ENCODE results near the gene CNTNAP2. TPM values are rescaled to one million over a fixed set of nuclear protein-coding genes. Genes with fewer than 3 reads are reported as not detected.
A peak's percentile ranks its signal among the peaks of the same experiment; 100 is the strongest.

Gene CNTNAP2
- total RNA-seq, 1 experiment from 2014 or later, result 64.5 TPM

DNA sequence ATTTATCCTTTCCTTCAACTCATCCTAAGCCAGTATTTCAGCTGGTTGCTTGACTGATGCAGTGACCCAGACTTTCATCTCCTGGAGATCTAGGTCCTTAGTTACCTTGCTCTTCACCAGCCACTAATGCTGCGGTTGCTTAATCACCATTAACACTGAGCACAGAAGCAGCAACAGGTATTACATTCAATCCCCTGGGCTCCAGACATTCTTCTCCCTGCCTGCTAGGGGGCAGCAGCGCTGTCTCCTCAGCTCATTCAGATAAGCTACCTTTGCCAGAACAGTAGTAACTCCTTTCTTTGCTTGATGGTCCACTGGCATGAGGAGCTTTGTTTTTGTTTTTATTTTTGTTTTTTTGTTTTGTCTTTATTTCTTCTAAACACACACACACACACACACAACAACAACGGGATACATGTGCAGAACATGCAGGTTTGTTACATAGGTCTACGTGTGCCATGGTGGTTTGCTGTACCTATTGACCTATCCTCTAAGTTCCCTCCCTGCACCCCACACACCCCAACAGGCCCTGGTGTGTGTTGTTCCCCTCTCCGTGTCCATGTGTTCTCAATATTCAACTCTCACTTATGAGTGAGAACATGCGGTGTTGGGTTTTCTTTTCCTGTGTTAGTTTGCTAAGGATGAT, 1430.8 kb downstream of the CNTNAP2 start:
- Histone ChIP-seq H3K27me3 (ENCODE audit: insufficient read depth, low read length) (no peaks in the 10 kb centered on the region), H2AFZ (ENCODE audit: low read length) (no peak overlapping the region), H2BK12ac (ENCODE audit: insufficient read length, low read depth, low read length) (no peak overlapping the region), H3K79me2 (ENCODE audit: insufficient read depth, low read length) (no peaks in the 10 kb centered on the region), H2BK120ac (ENCODE audit: low read depth, low read length, poor library complexity, severe bottlenecking) (no peak overlapping the region), H2BK15ac (ENCODE audit: low read depth, low read length) (no peak overlapping the region), H3K23ac (ENCODE audit: insufficient read length, low read depth, low read length) (no peak overlapping the region), H3K27ac (ENCODE audit: insufficient read length, low read depth, low read length) (no peak overlapping the region), H3K4ac (ENCODE audit: low read depth, low read length) (no peak overlapping the region), H3K4me1 (ENCODE audit: insufficient read depth, low read length) (no peaks in the 10 kb centered on the region), H4K8ac (replicated peaks; ENCODE audit: insufficient read length, low read depth, low read length) (no peak overlapping the region), H3K4me2 (ENCODE audit: insufficient read depth, insufficient read length, low read length) (no peak overlapping the region), H4K91ac (ENCODE audit: insufficient read length, low read depth, low read length) (no peak overlapping the region), H3T11ph (ENCODE audit: low read length) (no peak overlapping the region), H2BK20ac (ENCODE audit: low read depth, low read length, poor library complexity, severe bottlenecking) (no peak overlapping the region), H3K23me2 (ENCODE audit: insufficient read length, low read depth, low read length, poor library complexity, severe bottlenecking) (no peaks in the 10 kb centered on the region), H3K79me1 (ENCODE audit: insufficient read depth, low read depth, low read length, poor library complexity, severe bottlenecking) (no peaks in the 10 kb centered on the region), H3K9me3 (ENCODE audit: control insufficient read depth, low read depth, low read length) (no peaks in the 10 kb centered on the region), H4K20me1 (ENCODE audit: control insufficient read depth, insufficient read depth, insufficient read length) (no peaks in the 10 kb centered on the region), H3K14ac (ENCODE audit: insufficient read depth, low read length) (no peak overlapping the region), H3K56ac (ENCODE audit: insufficient read length, low read depth, low read length) (no peak overlapping the region), H2AK5ac (ENCODE audit: insufficient read length, low read length) (no peak overlapping the region), H2BK5ac (ENCODE audit: insufficient read length, low read length) (no peak overlapping the region), H3K9ac (ENCODE audit: extremely low read depth, insufficient read length, low read length) (no peak overlapping the region), H3K18ac (ENCODE audit: insufficient read length, low read depth, low read length) (no peak overlapping the region), H4K5ac (ENCODE audit: insufficient read length, low read depth, low read length) (no peak overlapping the region)
- Mint-ChIP-seq H3K4me3 (no peak overlapping the region), H3K4me1 (no peaks in the 10 kb centered on the region), H3K27me3 (ENCODE audit: low read depth) (no peaks in the 10 kb centered on the region), H3K9me3 (peaks cover 25 to 35% of the 10 kb centered on the region in 2 experiments), H3K27ac (no peak overlapping the region), H3K36me3 (ENCODE audit: insufficient read depth in 1 of 3, low read depth in 3 of 3) (peaks cover 7 to 36% (median 21%) of the 10 kb centered on the region in 3 experiments)
- peak; percentile 71 for DNase-seq
- WGBS (ENCODE audit: extremely low coverage, insufficient read length, low lambda C conversion rate), result no CpG with 5 or more reads among the region's 6 CpGs
- TF ChIP-seq, protein P1, sequence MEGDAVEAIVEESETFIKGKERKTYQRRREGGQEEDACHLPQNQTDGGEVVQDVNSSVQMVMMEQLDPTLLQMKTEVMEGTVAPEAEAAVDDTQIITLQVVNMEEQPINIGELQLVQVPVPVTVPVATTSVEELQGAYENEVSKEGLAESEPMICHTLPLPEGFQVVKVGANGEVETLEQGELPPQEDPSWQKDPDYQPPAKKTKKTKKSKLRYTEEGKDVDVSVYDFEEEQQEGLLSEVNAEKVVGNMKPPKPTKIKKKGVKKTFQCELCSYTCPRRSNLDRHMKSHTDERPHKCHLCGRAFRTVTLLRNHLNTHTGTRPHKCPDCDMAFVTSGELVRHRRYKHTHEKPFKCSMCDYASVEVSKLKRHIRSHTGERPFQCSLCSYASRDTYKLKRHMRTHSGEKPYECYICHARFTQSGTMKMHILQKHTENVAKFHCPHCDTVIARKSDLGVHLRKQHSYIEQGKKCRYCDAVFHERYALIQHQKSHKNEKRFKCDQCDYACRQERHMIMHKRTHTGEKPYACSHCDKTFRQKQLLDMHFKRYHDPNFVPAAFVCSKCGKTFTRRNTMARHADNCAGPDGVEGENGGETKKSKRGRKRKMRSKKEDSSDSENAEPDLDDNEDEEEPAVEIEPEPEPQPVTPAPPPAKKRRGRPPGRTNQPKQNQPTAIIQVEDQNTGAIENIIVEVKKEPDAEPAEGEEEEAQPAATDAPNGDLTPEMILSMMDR (conservative IDR thresholded peaks at IDR 0.05), result peak; percentile 87
